GM19395 (cell line): ENCODE results near the gene LRGUK.
"Not testable (repeated sequence)": the region's sequence is repeated elsewhere in the genome, so short reads cannot be mapped to it uniquely, and the experiment has no call there.

Experiments
- ATAC-seq: cut with Tn5 transposase; IDR thresholded peaks from one replicate; pipeline ENCODE4 v1.9.1; 2021; ENCODE audit warnings: mild to moderate bottlenecking, moderate library complexity; ENCODE audit not compliant: unreplicated experiment

LRGUK gene

DNA sequence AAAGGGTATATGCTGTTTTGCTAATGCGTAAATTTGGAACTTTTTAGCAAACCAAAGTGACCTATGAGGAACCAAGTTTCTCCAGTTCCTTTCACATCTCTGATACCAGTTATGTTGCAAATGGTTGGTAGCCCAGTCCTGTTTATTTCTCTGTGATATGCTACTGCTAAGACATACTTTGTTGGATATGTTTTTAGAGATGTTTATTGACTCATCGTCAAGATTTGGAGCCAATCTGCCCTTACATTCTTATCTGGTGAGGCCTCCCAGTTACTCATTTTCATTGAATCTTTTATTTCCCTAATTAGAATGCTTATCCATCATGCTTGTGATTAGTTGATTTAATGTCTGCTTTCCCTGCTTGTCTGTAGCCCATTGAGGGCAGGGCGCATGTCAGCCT, 58.9 kb downstream of the LRGUK start:
- ATAC-seq: no peak

GRCh38 chr7:134186801-134187200, 59.7 kb downstream of the LRGUK start:
- ATAC-seq: no peak

GRCh38 chr7:134187893-134188292, 60.8 kb downstream of the LRGUK start:
- no peak for ATAC-seq

DNA sequence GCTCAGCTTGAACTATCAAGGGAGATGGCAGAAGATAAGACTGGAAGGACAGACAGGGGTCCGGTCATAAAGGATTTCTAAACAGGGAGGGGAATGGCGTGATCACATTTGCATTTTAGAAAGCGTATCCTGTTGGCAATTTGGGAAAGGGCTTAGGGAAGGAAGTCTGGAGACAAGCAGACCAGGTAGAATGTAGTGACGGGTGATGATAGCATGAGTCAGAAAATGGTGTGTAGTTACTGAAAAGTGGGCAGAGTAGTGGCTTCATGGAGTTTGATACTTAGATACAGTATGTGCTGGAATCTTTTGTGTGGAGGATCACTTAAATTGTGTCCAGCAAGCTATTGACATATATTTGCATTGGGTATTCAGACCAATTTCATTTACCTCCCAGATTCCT, 61.2 kb downstream of the LRGUK start:
- ATAC-seq: no peak

- no peak for ATAC-seq
These were observed 62.4 kb downstream of the LRGUK start for GRCh38 chr7:134189559-134189958.

- ATAC-seq: no peak
These were observed 64.7 kb downstream of the LRGUK start for GRCh38 chr7:134191876-134192275.

GRCh38 chr7:134193240-134193639, 66.1 kb downstream of the LRGUK start:
- ATAC-seq: no peak

- ATAC-seq: no peak
These were observed 68.1 kb downstream of the LRGUK start for GRCh38 chr7:134195252-134195651.

GRCh38 chr7:134196439-134196838, 69.3 kb downstream of the LRGUK start:
- no peak for ATAC-seq

GRCh38 chr7:134197345-134197744, 70.2 kb downstream of the LRGUK start:
- no peak for ATAC-seq

GRCh38 chr7:134200970-134201369, 73.8 kb downstream of the LRGUK start:
- no peak for ATAC-seq

- ATAC-seq: no peak
These were observed 74.6 kb downstream of the LRGUK start for GRCh38 chr7:134201569-134202261.

DNA sequence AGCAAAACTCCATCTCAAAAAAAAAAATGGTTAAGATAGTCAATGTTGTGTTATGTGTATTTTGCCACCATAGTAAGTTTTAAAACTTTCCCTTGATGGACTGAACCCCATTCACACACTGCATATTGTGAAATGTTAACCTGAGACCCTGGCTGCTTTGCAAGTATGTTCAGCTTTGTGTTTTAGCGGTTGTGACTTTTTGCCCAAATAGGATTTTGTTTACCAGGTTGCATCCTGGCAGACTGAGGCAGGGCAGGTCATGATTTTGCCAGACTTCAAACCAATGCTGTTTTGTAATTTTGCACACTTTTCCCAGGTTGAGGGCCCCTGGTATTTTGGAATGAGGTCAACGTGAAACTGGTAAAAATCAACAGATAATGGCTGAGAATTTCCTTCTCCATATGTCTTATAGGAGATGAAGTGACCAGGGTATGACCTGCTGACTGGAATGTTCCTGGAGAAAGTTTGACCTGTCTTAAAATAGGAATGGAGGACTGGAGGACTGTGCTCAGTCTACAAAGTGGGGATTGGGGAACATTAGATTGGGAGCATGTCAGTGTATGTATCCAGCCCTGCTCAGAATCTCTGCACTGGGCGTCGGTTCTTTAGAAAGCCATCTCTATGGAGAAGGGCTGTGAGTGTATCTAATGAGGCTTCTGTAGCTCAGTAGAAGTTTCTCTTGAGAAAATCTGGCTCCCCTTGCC, 76.2 kb downstream of the LRGUK start:
- ATAC-seq: no peak

DNA sequence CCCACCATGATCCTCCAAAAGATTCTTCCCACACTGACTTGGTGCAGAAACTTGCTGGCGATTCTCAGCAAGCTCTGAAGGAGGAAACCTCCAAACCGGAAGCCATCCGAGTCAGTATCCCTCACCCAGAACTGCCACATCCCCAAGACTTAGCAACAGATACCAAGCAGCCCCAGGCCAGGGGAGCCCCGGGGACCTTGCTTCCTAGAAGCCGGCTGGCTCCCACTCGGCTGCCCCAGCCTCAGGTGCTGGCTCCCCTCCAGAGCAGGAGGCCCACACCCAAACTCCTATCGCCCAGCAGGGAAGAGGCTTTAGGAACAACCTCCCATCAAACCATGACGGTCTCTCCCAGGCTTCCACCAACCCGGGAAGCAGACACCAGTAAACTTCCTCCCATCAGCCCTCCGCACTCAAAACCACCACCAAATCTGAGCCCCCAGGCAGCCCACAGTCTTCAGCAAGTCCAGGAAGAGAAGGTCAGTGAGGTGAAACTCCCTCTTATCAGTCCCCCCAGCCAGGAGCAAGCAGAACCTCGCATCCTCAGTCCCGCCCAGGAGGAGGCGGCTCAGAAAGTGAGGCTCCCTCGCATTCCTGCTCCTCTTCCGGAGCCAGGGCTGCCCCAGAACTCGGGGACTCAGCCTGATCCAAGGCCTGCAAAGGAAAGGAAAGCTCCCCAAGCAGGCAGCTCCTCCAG, 82.3 kb downstream of the LRGUK start:
- no peak for ATAC-seq

GRCh38 chr7:134210227-134210626, 83.1 kb downstream of the LRGUK start:
- ATAC-seq: no peak

GRCh38 chr7:134210976-134211663, 84.0 kb downstream of the LRGUK start:
- no peak for ATAC-seq

DNA sequence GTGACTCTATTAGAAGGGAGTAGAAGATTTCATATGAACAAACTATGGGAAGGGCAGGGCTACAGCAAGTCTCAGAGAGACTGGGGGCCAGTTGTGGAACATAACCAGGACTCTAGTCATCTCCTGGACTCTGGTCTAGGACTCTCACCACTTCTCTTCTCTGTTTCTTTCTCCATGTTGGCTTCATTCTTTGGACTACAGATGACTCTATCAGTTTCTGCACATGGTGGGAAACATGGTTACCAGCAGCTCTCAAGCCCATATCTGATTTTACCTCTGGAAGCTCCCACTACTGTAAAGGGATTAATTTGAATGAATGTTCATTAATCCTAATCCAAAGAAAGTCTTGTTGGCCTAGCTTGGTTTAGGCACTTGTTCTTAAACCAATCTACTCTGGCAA, 84.7 kb downstream of the LRGUK start:
- no peak for ATAC-seq

DNA sequence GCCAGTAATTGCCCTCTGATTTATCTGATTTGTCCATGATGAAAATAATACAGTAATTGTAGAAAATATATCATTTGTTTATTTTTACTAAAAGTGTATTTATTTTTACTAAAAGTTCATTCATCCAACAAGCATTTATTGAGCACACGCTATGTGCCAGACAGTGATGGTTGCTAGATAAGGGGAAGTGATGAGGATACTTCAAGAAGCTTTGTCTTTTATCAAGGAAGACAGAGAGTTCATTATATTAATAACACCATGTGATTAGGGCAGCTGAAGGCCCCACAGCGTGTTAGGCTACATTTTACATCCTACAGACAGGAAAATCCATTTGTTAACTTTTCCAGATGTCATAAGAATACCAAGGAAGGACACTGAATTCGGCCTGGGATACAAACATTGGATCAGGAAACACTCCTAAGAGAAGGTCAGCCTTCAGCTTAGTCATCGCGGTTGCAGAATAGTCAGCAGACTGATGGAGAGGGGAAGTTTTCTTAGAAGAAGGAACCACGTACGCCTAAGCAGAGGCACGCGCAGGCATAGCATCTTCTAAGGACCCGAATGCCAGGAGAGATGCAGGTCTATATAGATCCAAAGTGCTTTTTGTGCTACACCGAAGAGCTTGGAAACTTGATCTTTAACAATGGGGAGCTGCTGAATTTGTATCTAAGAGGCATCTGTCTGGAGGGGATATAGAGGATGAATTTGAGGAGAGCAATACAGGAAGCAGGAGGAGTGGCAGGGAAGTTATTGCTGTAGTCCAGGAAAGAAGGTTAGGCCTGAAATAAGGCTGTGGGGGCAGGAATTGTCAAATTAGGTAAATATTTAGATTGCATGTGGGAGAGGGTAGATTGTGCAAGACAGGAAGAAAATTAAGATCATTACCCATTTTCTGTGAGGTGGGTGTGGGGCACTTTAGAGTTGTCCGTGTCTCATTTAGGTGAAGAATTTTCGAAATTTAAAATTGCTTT, 85.7 kb downstream of the LRGUK start:
- no peak for ATAC-seq

GRCh38 chr7:134220236-134220635, 93.1 kb downstream of the LRGUK start:
- ATAC-seq: no peak

DNA sequence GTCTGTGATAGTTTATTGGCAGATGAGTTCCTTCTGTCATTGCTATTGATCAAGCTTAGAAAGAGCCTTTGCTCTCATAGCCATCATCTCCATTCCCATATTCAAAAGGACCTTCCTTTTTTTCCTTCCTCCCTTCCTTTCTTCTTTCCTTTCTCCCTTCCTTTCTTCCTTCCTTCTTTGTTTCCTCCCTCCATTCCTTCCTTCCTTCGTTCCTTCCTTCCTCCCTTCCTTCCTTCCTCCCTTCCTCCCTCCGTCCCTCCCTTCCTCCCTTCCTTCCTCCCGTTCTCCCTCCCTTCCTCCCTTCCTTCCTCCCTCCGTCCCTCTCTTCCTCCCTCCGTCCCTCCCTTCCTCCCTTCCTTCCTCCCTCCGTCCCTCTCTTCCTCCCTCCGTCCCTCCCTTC, 104.2 kb downstream of the LRGUK start:
- ATAC-seq: not testable (repeated sequence)
